Activated CD4-positive, alpha-beta T cell treated with anti-CD3 and anti-CD28 coated beads for 48 hours (primary cell): ENCODE data around the gene RASA3.

Source experiments
- DNase-seq: peaks from one replicate; pipeline ENCODE4 v3.0.0-alpha.2; 2020

RASA3 gene

DNA sequence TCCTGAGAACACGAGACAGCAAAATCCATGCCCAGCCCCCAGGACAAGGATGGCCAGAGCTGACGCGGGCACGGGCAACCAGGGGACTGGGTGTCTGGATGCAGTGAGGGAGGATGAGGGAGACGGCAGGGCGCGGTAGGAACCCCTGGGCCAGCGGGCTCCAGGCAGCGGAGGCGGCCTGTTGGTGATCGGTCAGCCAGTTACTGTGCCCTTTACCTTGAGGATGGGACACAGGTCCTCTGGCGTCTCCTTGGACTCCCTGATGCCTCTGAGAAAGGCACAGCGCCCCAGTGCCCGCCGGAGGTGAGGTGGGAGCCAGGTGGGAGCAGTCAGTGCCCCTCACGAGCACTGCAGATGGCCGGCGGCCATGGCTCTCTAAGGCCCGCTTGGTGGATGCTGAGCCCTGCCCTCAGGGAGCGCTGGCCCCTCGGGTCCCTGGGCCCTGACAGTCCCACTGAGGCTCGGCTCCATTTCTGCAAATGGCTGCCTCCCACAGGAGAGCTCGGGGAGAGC is 189.8 kb downstream of the RASA3 start:
- DNase-seq, result no peak

- no peak for DNase-seq
These were observed 190.7 kb downstream of the RASA3 start for GRCh38 chr13:113941571-113942191.

DNA sequence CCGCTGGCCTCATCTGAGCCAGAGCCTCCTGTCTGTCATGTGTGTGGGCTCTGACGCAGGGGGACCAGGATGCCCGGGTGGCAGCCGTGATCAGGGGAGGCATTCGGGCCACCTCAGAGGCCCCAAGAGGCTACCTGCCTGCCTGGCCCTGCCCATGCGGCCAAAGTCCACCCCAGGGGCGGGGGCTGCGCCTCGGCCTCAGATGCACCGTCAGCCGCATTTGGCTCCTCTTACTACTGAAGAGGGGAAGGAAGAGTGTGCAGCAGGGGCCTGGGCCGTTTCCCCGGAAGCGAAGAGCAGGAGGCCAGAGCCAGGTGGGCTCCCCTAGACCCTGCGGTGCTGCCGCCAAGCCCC is 192.5 kb downstream of the RASA3 start:
- DNase-seq, result no peak

- DNase-seq, result no peak
These were observed 193.1 kb downstream of the RASA3 start for GRCh38 chr13:113939129-113939943.

DNA sequence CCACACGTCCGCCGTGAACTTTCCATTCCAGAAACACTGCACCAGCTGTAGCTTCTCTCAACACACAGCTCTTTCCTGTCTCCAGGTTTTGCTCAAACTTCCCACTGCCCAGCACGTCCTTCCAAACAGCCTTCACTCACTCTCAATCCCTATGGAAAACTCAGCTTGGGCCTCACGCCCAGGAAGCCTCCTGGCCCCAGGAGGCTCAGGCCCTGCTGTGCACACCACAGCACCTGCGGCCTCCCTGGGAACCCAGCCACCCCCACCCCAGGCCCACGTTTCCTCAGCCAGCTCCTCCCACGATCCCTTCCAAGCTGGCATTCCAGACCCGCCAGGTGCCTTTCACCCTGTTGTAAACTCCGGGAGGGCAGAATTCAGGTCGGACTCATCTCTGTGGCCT is 193.7 kb downstream of the RASA3 start:
- DNase-seq, result no peak

GRCh38 chr13:113938246-113938645 is 194.2 kb downstream of the RASA3 start:
- no peak for DNase-seq

GRCh38 chr13:113937527-113938180 is 194.8 kb downstream of the RASA3 start:
- DNase-seq, result no peak

DNA sequence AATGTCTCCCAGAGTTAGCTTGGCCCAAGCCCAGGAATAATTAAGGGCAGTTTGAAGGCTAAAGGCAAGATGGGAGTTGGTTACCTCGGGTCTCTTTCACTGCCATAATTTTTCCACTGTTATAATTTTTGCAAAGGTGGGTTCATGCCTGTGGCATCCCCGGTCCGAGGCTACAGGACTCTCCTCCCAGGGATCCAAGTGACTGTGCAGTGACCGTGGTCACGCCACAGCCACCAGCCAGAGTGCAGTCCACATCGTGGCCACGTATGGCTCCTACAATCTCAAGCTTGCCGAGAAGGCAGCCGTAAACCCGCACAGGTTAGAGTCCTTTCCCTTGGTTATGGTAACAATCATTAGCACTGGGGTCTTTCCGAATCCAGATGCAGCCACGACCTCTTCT is 195.3 kb downstream of the RASA3 start:
- DNase-seq, result no peak

GRCh38 chr13:113936166-113936965 is 196.1 kb downstream of the RASA3 start:
- DNase-seq, result no peak

DNA sequence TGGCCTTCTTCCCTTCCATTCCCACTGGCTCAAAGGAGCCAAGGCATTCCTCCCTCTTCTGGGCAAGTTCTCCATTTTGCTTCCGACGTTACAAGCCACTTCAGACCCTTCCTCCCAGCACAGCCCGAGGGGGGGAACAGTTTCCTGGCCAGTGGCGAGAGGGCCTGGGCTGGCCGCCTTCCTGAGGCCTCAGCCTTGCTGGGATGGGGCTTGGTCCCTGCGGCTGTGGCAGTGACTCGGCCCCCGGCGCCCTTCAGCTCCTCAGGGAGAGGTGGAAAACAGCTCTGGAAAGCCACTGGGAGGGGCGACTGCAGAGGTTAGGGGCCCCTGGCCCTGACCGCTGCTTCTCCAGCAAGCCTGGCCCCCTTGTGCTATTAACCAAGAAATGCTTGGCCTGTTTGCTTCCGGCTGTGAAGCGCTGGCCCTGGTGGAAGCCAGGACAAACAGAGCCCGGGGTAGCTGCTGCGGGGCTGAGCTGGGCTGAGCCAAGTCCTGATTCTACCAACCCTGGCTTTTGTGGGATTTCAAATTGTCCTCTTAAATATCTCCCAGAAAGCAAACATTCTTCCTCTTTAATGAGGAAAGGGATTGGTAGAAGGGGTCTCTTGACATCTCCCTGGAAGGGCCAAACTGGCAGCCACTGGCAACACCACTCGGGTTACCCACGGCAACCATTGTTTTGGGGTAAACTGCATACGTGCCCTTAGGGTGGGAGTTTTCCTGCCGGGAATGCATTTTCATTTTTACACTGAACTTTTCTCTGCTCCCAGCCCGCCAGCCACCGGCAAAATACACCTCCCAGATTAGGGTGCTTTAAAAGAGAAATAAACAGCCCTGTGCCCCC is 197.2 kb downstream of the RASA3 start:
- no peak for DNase-seq

- no peak for DNase-seq
These were observed 197.8 kb downstream of the RASA3 start for GRCh38 chr13:113934576-113934975.

- no peak for DNase-seq
These were observed 198.5 kb downstream of the RASA3 start for GRCh38 chr13:113933901-113934300.

GRCh38 chr13:113931841-113932459 is 200.5 kb downstream of the RASA3 start:
- no peak for DNase-seq

GRCh38 chr13:113930671-113931637 is 201.5 kb downstream of the RASA3 start:
- DNase-seq, result peak; percentile 53

DNA sequence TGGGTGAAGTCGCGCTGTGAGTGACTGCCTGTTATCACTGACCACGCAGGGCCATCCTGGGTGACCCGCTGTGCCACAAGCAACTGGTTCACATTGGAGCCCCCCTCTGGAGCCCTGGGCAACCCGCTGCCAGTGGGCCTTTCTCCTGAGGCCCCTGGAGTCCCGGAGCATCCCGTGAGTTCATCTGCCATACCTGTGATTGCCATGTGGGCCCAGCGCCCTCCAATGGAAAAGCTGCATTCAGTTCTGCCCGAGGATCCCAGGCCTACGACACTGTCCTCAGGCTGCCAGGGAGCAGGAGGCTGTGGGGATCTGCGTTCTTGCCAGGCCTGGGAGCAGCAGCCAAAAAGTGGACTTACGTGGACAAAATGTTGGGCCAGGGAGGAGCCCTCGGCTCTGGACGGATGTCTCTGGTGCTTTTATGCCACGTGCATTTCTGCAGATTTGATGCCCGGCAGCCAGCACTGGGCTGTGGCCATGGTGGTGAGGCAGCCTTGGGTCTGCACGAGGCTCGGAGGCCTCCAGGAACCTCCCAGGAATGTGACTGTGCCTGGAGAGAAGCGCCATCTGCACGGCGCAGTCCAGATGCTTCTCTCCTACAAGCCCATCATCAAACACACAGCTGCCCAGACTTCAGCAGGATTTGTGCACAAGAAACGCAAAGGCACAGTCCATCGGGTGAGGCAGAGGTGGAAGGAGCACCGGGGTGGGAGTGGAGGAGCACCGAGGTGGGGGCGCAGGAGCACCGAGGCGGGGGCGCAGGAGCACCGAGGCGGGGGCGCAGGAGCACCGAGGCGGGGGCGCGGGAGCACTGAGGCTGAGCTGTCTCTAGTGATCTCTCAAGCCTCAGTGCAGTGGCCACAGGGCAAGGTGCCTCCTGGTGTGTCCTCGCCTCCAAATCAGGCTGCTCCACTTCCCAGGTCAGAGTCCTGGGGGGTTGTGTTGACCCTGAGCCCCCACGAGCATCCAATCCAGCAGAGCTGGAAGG is 202.5 kb downstream of the RASA3 start:
- DNase-seq, result no peak

GRCh38 chr13:113928685-113929627 is 203.5 kb downstream of the RASA3 start:
- no peak for DNase-seq
